Left lung (tissue), 10 donors: ENCODE results near the gene EXOG. TPM values are rescaled to one million over a fixed set of nuclear protein-coding genes. Genes with fewer than 3 reads are reported as not detected.

ENCODE experiments used
- ATAC-seq: fragments of 200-7000 bp; cut with Tn5 transposase; one replicate; pipeline ENCODE4 v1.9.1; 2020; ENCODE audit warnings: moderate library complexity
- DNase-seq, 4 donors: peaks; one replicate each; pipeline ENCODE4 v3.0.0-alpha.2; 2013 to 2020
- H3K27ac ChIP-seq, 2 donors: fragments of 200-600 bp; sonication (generic) in 1 of 2; one replicate each; pipeline versions ENCODE4 v1.5.0 to v1.8.0; 2020 to 2021
- H3K27me3 ChIP-seq, 2 donors: fragments of 200-600 bp; sonication (generic) in 1 of 2; one replicate each; pipeline versions ENCODE4 v1.5.0 to v1.8.0; 2020 to 2021
- H3K36me3 ChIP-seq, 2 donors: fragments of 200-600 bp; sonication (generic) in 1 of 2; one replicate each; pipeline versions ENCODE4 v1.5.0 to v1.8.0; 2020 to 2021
- H3K4me1 ChIP-seq, 2 donors: fragments of 200-600 bp; one replicate each; pipeline ENCODE4 v1.8.0; 2021
- H3K4me3 ChIP-seq, 2 donors: fragments of 200-600 bp; sonication (generic) in 1 of 2; one replicate each; pipeline versions ENCODE4 v1.5.0 to v1.8.0; 2020 to 2021; ENCODE audit warnings: mild to moderate bottlenecking in 1 of 2
- H3K9me3 ChIP-seq, 2 donors: fragments of 200-600 bp; sonication (generic) in 1 of 2; one replicate each; pipeline versions ENCODE4 v1.5.0 to v1.8.0; 2020 to 2021
- CTCF ChIP-seq, 2 donors: fragments of 200-600 bp; sonication (generic) in 1 of 2; IDR thresholded peaks; one replicate each; pipeline versions ENCODE4 v1.5.0 to v1.8.0; 2021; ENCODE audit warnings: antibody characterized with exemption in 2 of 2
- intact Hi-C, 2 donors: fragments of 100-400 bp; cut with DNase I; formaldehyde crosslinking; loops; one replicate each; pipeline versions ENCODE4 v1.11.2 to v1.14.2; 2022
- polyA plus RNA-seq, 6 donors: library from polyadenylated mRNA; unstranded; fragments of 120-200 nt; gene quantifications; one replicate each; pipeline ENCODE4 v1.2.1, GENCODE V29; 2013; ENCODE audit not compliant: insufficient read length in 6 of 6
- total RNA-seq, 2 donors: library from RNA; stranded (reverse); fragmentation: NEBNext Ultra II Directional; extraction: Animal tissue kit (Norgen Biotek cat#: 25700); gene quantifications; one replicate each; pipeline ENCODE4 v1.2.1, GENCODE V29; 2021
- donor health status: DM: no; HTN: yes; CAD: no.
- donor health status: DM: no; HTN: no; CAD: no.

EXOG gene
- total and polyA plus RNA-seq, 8 donors: 12.8 to 25.6 (median 18.9) TPM

GRCh38 chr3:38515367-38515766, 19.2 kb downstream of the EXOG start:
- no peaks in the 10 kb centered on the region for H3K9me3 ChIP-seq
- H3K36me3 ChIP-seq: peaks cover 0 to 47% of the 10 kb centered on the region in 2 donors
- TF ChIP-seq CTCF (IDR thresholded peaks at IDR 0.05): no peak
- no peaks in the 10 kb centered on the region for H3K27me3 ChIP-seq
- no peak overlapping the region for H3K27ac ChIP-seq
- H3K4me3 ChIP-seq: no peak overlapping the region
- intact Hi-C loops: no loop called here
- ATAC-seq: no peak
- no peaks in the 10 kb centered on the region for H3K4me1 ChIP-seq
- no peak for DNase-seq

DNA sequence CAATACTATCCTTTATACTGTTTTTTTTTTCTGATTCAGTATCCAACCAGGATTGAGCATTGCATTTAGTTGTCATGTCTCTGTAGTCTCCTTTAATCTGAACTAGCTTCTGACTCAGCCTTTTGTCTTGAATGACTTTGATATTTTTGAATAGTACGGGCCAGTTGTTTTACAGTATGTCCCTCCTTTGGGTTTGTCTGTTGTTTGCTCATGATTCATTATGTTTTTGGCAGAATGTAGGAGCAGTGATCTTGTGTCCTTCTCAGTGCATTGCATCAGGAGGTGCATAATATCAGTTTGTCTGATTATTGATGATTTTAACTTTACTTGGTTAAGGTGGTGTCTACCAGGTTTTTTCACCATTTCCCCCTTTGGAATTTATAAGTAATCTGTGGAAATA, 20.5 kb downstream of the EXOG start:
- no peak overlapping the region for H3K27ac ChIP-seq
- H3K27me3 ChIP-seq: no peaks in the 10 kb centered on the region
- no peaks in the 10 kb centered on the region for H3K9me3 ChIP-seq
- DNase-seq (no peak), ATAC-seq (no peak)
- no peak for TF ChIP-seq CTCF (IDR thresholded peaks at IDR 0.05)
- peaks cover 0 to 39% of the 10 kb centered on the region in 2 donors for H3K36me3 ChIP-seq
- intact Hi-C loops: no loop called here
- H3K4me3 ChIP-seq: no peak overlapping the region
- H3K4me1 ChIP-seq: no peaks in the 10 kb centered on the region

DNA sequence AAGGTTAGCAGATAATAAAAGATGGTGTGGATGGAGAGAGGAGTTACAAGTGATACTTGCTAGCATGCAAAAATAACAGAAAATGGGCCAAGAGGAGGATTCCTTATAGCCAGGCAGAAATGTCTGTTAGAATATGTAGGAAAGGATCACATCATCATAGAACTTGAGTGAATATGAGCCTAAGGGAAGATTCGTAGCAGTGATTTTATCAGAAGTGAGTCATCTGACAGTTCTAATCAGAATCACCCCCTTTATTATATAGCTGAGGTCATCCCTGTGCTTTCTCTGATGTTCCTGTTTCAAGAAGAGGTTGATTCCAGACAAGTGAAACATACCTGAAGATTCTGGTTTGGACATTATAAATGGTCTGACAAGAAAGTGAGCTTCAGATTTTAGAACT, 22.9 kb downstream of the EXOG start:
- Histone ChIP-seq H3K27ac (no peak overlapping the region), H3K36me3 (peaks cover 4 to 41% of the 10 kb centered on the region in 2 donors)
- ATAC-seq: no peak

GRCh38 chr3:38519651-38520050, 23.5 kb downstream of the EXOG start:
- DNase-seq (no peak), ATAC-seq (no peak)
- H3K4me3 ChIP-seq: no peak overlapping the region
- no peak overlapping the region for H3K27ac ChIP-seq
- H3K36me3 ChIP-seq: peaks cover 5 to 44% of the 10 kb centered on the region in 2 donors
- no peak for TF ChIP-seq CTCF (IDR thresholded peaks at IDR 0.05)
- H3K9me3 ChIP-seq: no peaks in the 10 kb centered on the region
- intact Hi-C loops: loop anchor here in 1 of 2 donors (5.0 kb wide), 1 partner anchor 128 kb away; the partner anchor contains the start of gene SCN5A
- no peaks in the 10 kb centered on the region for H3K27me3 ChIP-seq
- no peaks in the 10 kb centered on the region for H3K4me1 ChIP-seq

More for the DNA sequence above, 22.9 kb downstream of the EXOG start:
- H3K4me1 ChIP-seq: no peaks in the 10 kb centered on the region
- H3K4me3 ChIP-seq: no peak overlapping the region
- no peaks in the 10 kb centered on the region for H3K27me3 ChIP-seq
- no peaks in the 10 kb centered on the region for H3K9me3 ChIP-seq
- TF ChIP-seq CTCF (IDR thresholded peaks at IDR 0.05): no peak
- no peak for DNase-seq
- intact Hi-C loops: no loop called here

DNA sequence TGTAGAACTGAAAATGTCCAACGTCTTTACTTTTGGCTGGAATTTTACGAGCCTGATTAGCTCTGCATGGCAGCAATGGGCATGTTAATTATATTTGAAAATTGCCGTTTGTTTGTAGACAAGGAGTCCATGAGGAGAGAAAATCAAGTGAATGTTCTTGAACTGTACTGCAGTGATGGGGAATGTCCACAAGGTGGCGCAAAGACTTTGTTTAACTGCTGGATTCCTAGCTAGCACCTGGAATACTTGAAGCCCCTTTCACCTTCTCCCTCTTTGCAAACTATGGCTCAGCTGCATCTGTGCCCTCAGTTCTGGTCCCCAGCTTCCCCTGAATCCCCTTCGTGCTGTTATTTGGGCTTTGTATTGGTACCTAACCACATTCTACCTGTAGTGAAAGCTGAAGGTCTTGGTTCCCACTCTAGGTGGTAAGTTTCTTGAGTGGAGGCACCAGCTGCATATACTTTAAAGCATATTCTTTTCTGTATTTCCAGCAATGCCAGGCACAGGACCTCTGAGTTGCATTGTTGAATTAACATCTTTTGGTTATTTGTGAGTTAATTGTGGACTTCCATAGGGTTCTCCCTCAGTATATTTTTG, 25.3 kb downstream of the EXOG start:
- Histone ChIP-seq H3K9me3 (no peaks in the 10 kb centered on the region), H3K4me3 (no peak overlapping the region), H3K27ac (no peak overlapping the region), H3K36me3 (peaks cover 5 to 47% of the 10 kb centered on the region in 2 donors), H3K4me1 (no peaks in the 10 kb centered on the region), H3K27me3 (no peaks in the 10 kb centered on the region)
- DNase-seq: peak in 3 of 4 donors; percentile 37 to 71 (median 45)
- ATAC-seq: peak; percentile 83
- TF ChIP-seq CTCF (IDR thresholded peaks at IDR 0.05): peak; percentile 86 to 91
- intact Hi-C loops: loop anchor here in 1 of 2 donors (5.0 kb wide), 1 partner anchor 126 kb away; the partner anchor contains the start of gene SCN5A
